Fibroblast of villous mesenchyme (primary cell): Measurements from ENCODE around the gene CNGA4. TPM values are rescaled to one million over a fixed set of nuclear protein-coding genes. Genes with fewer than 3 reads are reported as not detected.

Experiments used
- DNase-seq: peaks from one replicate; pipeline ENCODE4 v3.0.0-alpha.2; 2010; ENCODE audit warnings: low read depth
- H3K4me3 ChIP-seq: 2 replicates; pipeline ENCODE4 v1.5.1; 2011; ENCODE audit warnings: low read depth, mild to moderate bottlenecking, low read length
- CTCF ChIP-seq: IDR thresholded peaks from 2 replicates; pipeline ENCODE4 v1.5.1; 2012; ENCODE audit warnings: low read depth, mild to moderate bottlenecking, low read length; ENCODE audit not compliant: insufficient read depth
- total RNA-seq: library from RNA; depleted of rRNA; stranded (reverse); fragments of >200 nt; gene quantifications from 2 replicates; pipeline ENCODE4 v1.2.3, GENCODE V29; 2012

The CNGA4 gene
- total RNA-seq, 1 donor: 0.43 TPM

- no peak overlapping the region for H3K4me3 ChIP-seq
- no peak for TF ChIP-seq CTCF
- peak; percentile 77 for DNase-seq
Observed at GRCh38 chr11:6200975-6201374, 37.9 kb upstream of the CNGA4 start.

- DNase-seq: peak; percentile 54
- TF ChIP-seq CTCF: no peak
- no peak overlapping the region for H3K4me3 ChIP-seq
Observed at GRCh38 chr11:6201481-6201880, 37.4 kb upstream of the CNGA4 start.

GRCh38 chr11:6202041-6202440, 36.8 kb upstream of the CNGA4 start:
- no peak for DNase-seq
- no peak for TF ChIP-seq CTCF
- no peak overlapping the region for H3K4me3 ChIP-seq

GRCh38 chr11:6203327-6203726, 35.6 kb upstream of the CNGA4 start:
- no peak overlapping the region for H3K4me3 ChIP-seq
- DNase-seq: no peak
- TF ChIP-seq CTCF: no peak

GRCh38 chr11:6204706-6205105, 34.2 kb upstream of the CNGA4 start:
- H3K4me3 ChIP-seq: no peak overlapping the region
- peak; percentile 52 for DNase-seq
- TF ChIP-seq CTCF: no peak

- no peak for DNase-seq
- no peak for TF ChIP-seq CTCF
- no peak within 1 kb of the TSS for H3K4me3 ChIP-seq
Observed at GRCh38 chr11:6205366-6205765, 33.5 kb upstream of the CNGA4 start, which contains the start of gene C11orf42. Gene C11orf42 (plus strand): TSS chr11:6205557. CDS start chr11:6205616, 59 bp downstream.

GRCh38 chr11:6206456-6207180, 32.3 kb upstream of the CNGA4 start:
- no peak for TF ChIP-seq CTCF
- peak; percentile 43 for DNase-seq

More at GRCh38 chr11:6206456-6207180, 32.3 kb upstream of the CNGA4 start:
- no peak overlapping the region for H3K4me3 ChIP-seq
